GM19324 (cell line): ENCODE data around the gene DDX42.
"Not testable (repeated sequence)": the region's sequence is repeated elsewhere in the genome, so short reads cannot be mapped to it uniquely, and the experiment has no call there.

Experiments
- ATAC-seq: cut with Tn5 transposase; IDR thresholded peaks from one replicate; pipeline ENCODE4 v1.9.1; 2021; ENCODE audit warnings: mild to moderate bottlenecking, moderate library complexity; ENCODE audit not compliant: unreplicated experiment, low FRiP score

Gene DDX42

GRCh38 chr17:63855185-63855584, 81.2 kb downstream of the DDX42 start:
- ATAC-seq = no peak

- not testable (repeated sequence) for ATAC-seq
Observed at GRCh38 chr17:63856425-63856824, 82.5 kb downstream of the DDX42 start.

- no peak for ATAC-seq
Observed at GRCh38 chr17:63859257-63859656, 85.3 kb downstream of the DDX42 start.

- ATAC-seq = not testable (repeated sequence)
Observed at GRCh38 chr17:63866625-63867024, 92.7 kb downstream of the DDX42 start.
